ENCODE results near the gene PDHB.

DNA sequence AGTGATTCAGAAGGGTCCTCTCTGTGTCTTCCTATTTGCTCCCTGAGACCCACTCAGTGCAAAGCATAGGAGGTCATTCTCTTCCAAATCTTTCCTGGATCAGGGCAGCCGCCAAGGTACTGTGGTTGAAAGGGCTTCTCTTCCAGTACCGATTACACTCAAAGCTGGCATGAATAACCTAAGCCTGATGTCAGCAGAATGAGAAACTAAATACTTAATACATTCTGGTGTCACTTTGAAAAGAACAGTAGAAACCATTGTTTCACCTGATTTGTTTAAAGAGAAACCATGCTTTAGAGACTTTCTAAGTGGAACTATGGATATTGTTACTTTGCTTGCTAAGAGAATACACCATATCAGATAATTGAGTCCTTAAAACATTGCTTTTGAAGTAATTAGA is 50.2 kb downstream of the PDHB start:
- TF ChIP-seq, protein P1, sequence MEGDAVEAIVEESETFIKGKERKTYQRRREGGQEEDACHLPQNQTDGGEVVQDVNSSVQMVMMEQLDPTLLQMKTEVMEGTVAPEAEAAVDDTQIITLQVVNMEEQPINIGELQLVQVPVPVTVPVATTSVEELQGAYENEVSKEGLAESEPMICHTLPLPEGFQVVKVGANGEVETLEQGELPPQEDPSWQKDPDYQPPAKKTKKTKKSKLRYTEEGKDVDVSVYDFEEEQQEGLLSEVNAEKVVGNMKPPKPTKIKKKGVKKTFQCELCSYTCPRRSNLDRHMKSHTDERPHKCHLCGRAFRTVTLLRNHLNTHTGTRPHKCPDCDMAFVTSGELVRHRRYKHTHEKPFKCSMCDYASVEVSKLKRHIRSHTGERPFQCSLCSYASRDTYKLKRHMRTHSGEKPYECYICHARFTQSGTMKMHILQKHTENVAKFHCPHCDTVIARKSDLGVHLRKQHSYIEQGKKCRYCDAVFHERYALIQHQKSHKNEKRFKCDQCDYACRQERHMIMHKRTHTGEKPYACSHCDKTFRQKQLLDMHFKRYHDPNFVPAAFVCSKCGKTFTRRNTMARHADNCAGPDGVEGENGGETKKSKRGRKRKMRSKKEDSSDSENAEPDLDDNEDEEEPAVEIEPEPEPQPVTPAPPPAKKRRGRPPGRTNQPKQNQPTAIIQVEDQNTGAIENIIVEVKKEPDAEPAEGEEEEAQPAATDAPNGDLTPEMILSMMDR (IDR thresholded peaks at IDR 0.05 in 8 of 11, conservative IDR thresholded peaks at IDR 0.05 in 3 of 11): no peak
- TF ChIP-seq POLR2A (IDR thresholded peaks at IDR 0.05): no peak

All from spleen (tissue), 7 donors.